SK-N-SH (cell line): ENCODE results near the gene RAB8B. TPM values are rescaled to one million over a fixed set of nuclear protein-coding genes. Genes with fewer than 3 reads are reported as not detected.

ENCODE experiments used
- CTCF ChIA-PET: fragments of 300-600, 350-600 bp; formaldehyde crosslinking; extraction: SDS; loops from one replicate; lab custom pipeline; 2021; lab: Yijun Ruan, JAX
- POLR2A ChIA-PET: fragments of 350-600 bp; sonication (Branson Sonifier 250); formaldehyde crosslinking; extraction: SDS; loops from one replicate; lab custom pipeline; 2020; ENCODE audit warnings: antibody characterized with exemption, inconsistent platforms; lab: Yijun Ruan, JAX
- DNase-seq: peaks from one replicate; pipeline ENCODE4 v3.0.0; 2012
- H2AFZ ChIP-seq: fragments of 200-600 bp; sonication (generic); 2 replicates; pipeline ENCODE4 v1.8.1; 2016; ENCODE audit warnings: antibody characterized with exemption, mild to moderate bottlenecking, low read depth
- H3F3A ChIP-seq: fragments of 200-600 bp; sonication (generic); replicated peaks from 2 replicates; pipeline ENCODE3; 2016; ENCODE audit warnings: antibody characterized with exemption, mild to moderate bottlenecking; ENCODE audit not compliant: insufficient read depth
- H3K27ac ChIP-seq, 2 experiments: fragments of 200-500 bp in 1 of 2; fragments of 200-600 bp in 1 of 2; sonication (Bioruptor generic) in 1 of 2; sonication (generic), shearing (Covaris generic) in 1 of 2; 2 replicates each; pipeline versions ENCODE4 v1.5.1 to v1.6.1; 2014 to 2016; ENCODE audit warnings: low read depth in 2 of 2, inconsistent platforms in 1 of 2, low read length in 1 of 2, mild to moderate bottlenecking in 1 of 2, mixed read lengths in 1 of 2
- H3K27me3 ChIP-seq: fragments of 200-600 bp; sonication (generic), shearing (Covaris generic); 2 replicates; pipeline ENCODE4 v1.6.1; 2016; ENCODE audit warnings: mixed run types; ENCODE audit not compliant: insufficient read depth
- H3K36me3 ChIP-seq, 2 experiments: fragments of 200-500 bp in 1 of 2; fragments of 200-600 bp in 1 of 2; sonication (Bioruptor generic) in 1 of 2; sonication (generic) in 1 of 2; replicated peaks in 1 of 2; 2 replicates each; pipeline versions ENCODE3 to v1.5.1; 2014 to 2016; ENCODE audit warnings: low read length in 1 of 2, mild to moderate bottlenecking in 1 of 2; ENCODE audit not compliant: insufficient read depth in 2 of 2, control insufficient read depth in 1 of 2
- H3K4me1 ChIP-seq, 2 experiments: fragments of 200-500 bp in 1 of 2; fragments of 200-600 bp in 1 of 2; sonication (Bioruptor generic) in 1 of 2; sonication (generic), shearing (Covaris generic) in 1 of 2; 2 replicates each; pipeline versions ENCODE4 v1.5.1 to v1.6.1; 2014 to 2016; ENCODE audit warnings: low read depth in 1 of 2, low read length in 1 of 2, mixed run types in 1 of 2; ENCODE audit not compliant: insufficient read depth in 2 of 2, control insufficient read depth in 1 of 2
- H3K4me2 ChIP-seq: fragments of 200-600 bp; sonication (generic), shearing (Covaris generic); 2 replicates; pipeline ENCODE4 v1.6.1; 2017; ENCODE audit warnings: mixed run types
- H3K4me3 ChIP-seq, 2 experiments: fragments of 200-500 bp in 1 of 2; fragments of 200-600 bp in 1 of 2; sonication (Bioruptor generic) in 1 of 2; sonication (generic), shearing (Covaris generic) in 1 of 2; 2 replicates each; pipeline versions ENCODE4 v1.5.1 to v1.8.1; 2014 to 2016; ENCODE audit warnings: low read depth in 2 of 2, inconsistent platforms in 1 of 2, low read length in 1 of 2, mild to moderate bottlenecking in 1 of 2, mixed read lengths in 1 of 2, moderate library complexity in 1 of 2
- H3K79me2 ChIP-seq: fragments of 200-600 bp; sonication (generic); 2 replicates; pipeline ENCODE4 v1.8.1; 2017; ENCODE audit warnings: mild to moderate bottlenecking; ENCODE audit not compliant: insufficient read depth
- H3K9ac ChIP-seq: fragments of 200-600 bp; sonication (generic); 2 replicates; pipeline ENCODE4 v1.6.1; 2017; ENCODE audit warnings: mixed run types
- H3K9me2 ChIP-seq: fragments of 200-600 bp; sonication (generic); 2 replicates; pipeline ENCODE4 v1.6.1; 2017; ENCODE audit warnings: mixed run types
- H3K9me3 ChIP-seq: fragments of 200-600 bp; sonication (generic); 2 replicates; pipeline ENCODE4 v1.6.1; 2017; ENCODE audit warnings: mixed run types, mild to moderate bottlenecking, moderate library complexity
- H4K20me1 ChIP-seq: fragments of 200-600 bp; sonication (generic); 2 replicates; pipeline ENCODE4 v1.6.1; 2017; ENCODE audit warnings: mild to moderate bottlenecking, mixed run types; ENCODE audit not compliant: insufficient read depth
- CTCF ChIP-seq: fragments of 200-600 bp; sonication (generic); IDR thresholded peaks from 2 replicates; pipeline ENCODE4 v1.6.1; 2017; ENCODE audit warnings: antibody characterized with exemption, mild to moderate bottlenecking, moderate library complexity
- ELF1 ChIP-seq: IDR thresholded peaks from 2 replicates; pipeline ENCODE4 v1.4.0; 2012
- EZH2phosphoT487 ChIP-seq: fragments of 200-600 bp; sonication (generic); IDR thresholded peaks from 2 replicates; pipeline ENCODE4 v1.6.1; 2017; ENCODE audit warnings: low read depth, mixed run types, mild to moderate bottlenecking, antibody characterized with exemption, moderate library complexity, borderline replicate concordance
- FOXJ3 ChIP-seq: sonication (generic); formaldehyde crosslinking; IDR thresholded peaks from 2 replicates; pipeline ENCODE4 v1.5.1; 2020; ENCODE audit warnings: mild to moderate bottlenecking, missing genetic modification reagents
- FOXM1 ChIP-seq: IDR thresholded peaks from 2 replicates; pipeline ENCODE4 v1.4.0; 2012; ENCODE audit warnings: low read depth, mild to moderate bottlenecking
- GATA2 ChIP-seq: sonication (generic); formaldehyde crosslinking; IDR thresholded peaks from 2 replicates; pipeline ENCODE4 v1.5.0; 2020; ENCODE audit warnings: mild to moderate bottlenecking, missing genetic modification reagents
- JUND ChIP-seq: IDR thresholded peaks from 2 replicates; pipeline ENCODE4 v1.4.0; 2012
- MAX ChIP-seq: IDR thresholded peaks from 2 replicates; pipeline ENCODE4 v1.4.0; 2012; ENCODE audit warnings: low read depth
- MXI1 ChIP-seq: IDR thresholded peaks from 2 replicates; pipeline ENCODE4 v1.6.1; 2012; ENCODE audit warnings: mild to moderate bottlenecking, low read depth, low read length, improper control_type of control experiment
- NFIC ChIP-seq: IDR thresholded peaks from 2 replicates; pipeline ENCODE4 v1.4.0; 2012; ENCODE audit warnings: borderline replicate concordance
- RAD21 ChIP-seq: IDR thresholded peaks from 2 replicates; pipeline ENCODE4 v1.6.1; 2012; ENCODE audit warnings: mild to moderate bottlenecking, low read length
- RFX5 ChIP-seq: IDR thresholded peaks from 2 replicates; pipeline ENCODE4 v1.6.1; 2012; ENCODE audit warnings: mild to moderate bottlenecking, improper control_type of control experiment, low read length
- RXRA ChIP-seq: IDR thresholded peaks from 2 replicates; pipeline ENCODE4 v1.4.0; 2012; ENCODE audit warnings: low read depth, mild to moderate bottlenecking, borderline replicate concordance
- SIN3A ChIP-seq: IDR thresholded peaks from 2 replicates; pipeline ENCODE4 v1.6.1; 2012; ENCODE audit warnings: low read depth, mild to moderate bottlenecking, low read length, moderate library complexity, borderline replicate concordance
- TAF1 ChIP-seq: IDR thresholded peaks from 2 replicates; pipeline ENCODE4 v1.6.1; 2012; ENCODE audit warnings: low read depth, mild to moderate bottlenecking, low read length, moderate library complexity, borderline replicate concordance
- TEAD4 ChIP-seq: IDR thresholded peaks from 2 replicates; pipeline ENCODE4 v1.4.0; 2012; ENCODE audit warnings: mild to moderate bottlenecking, borderline replicate concordance; ENCODE audit not compliant: insufficient read depth
- YY1 ChIP-seq: IDR thresholded peaks from 2 replicates; pipeline ENCODE4 v1.4.0; 2012; ENCODE audit warnings: low read depth, mild to moderate bottlenecking
- WGBS: methylation state at CpG from one replicate; pipeline ENCODE4 v1.1.6; 2017; ENCODE audit warnings: low lambda C conversion rate; 5-methylcytosine and 5-hydroxymethylcytosine counted together
- polyA plus RNA-seq, 3 experiments: library from polyadenylated mRNA; depleted of rRNA; stranded (reverse); fragments of >200 nt; gene quantifications; 2 replicates each; pipeline ENCODE4 v1.2.3, GENCODE V29; 2012

Gene RAB8B
- polyA plus RNA-seq, 1 of the 3 experiments (the other 2 are of a cell fraction), result 5.4 TPM

GRCh38 chr15:63225381-63225780 is 36.0 kb downstream of the RAB8B start:
- TF ChIP-seq CTCF, result no peak
- TF ChIP-seq GATA2, result no peak
- no peak for TF ChIP-seq SIN3A
- TF ChIP-seq TEAD4, result no peak
- TF ChIP-seq RFX5, result no peak
- TF ChIP-seq ELF1, result no peak
- TF ChIP-seq TAF1, result no peak
- no peak for TF ChIP-seq FOXM1
- TF ChIP-seq, all 33 proteins: peak for 0
- Histone ChIP-seq H3K9ac (no peak overlapping the region), H3K9me3 (no peaks in the 10 kb centered on the region), H3K36me3 (no peaks in the 10 kb centered on the region), H3K27ac (no peak overlapping the region), H4K20me1 (no peaks in the 10 kb centered on the region), H3K79me2 (no peaks in the 10 kb centered on the region), H3F3A (no peaks in the 10 kb centered on the region), H3K9me2 (no peaks in the 10 kb centered on the region), H3K4me2 (no peak overlapping the region), H2AFZ (no peak overlapping the region), H3K4me1 (peaks cover 0 to 2% of the 10 kb centered on the region in 2 experiments; a peak in 1 of 4 replicates), H3K27me3 (no peaks in the 10 kb centered on the region), H3K4me3 (no peak overlapping the region)
- WGBS, result 92% methylated on average over 3 of the region's 3 CpGs
- DNase-seq, result no peak
- POLR2A ChIA-PET, result no interaction called here
- CTCF ChIA-PET, result interaction anchor here (1.1 kb wide), 1 partner anchor 27 kb away, joined by 3 read pairs; no protein-coding TSS in a partner anchor

- Histone ChIP-seq H3K79me2 (no peaks in the 10 kb centered on the region), H3K9me2 (no peaks in the 10 kb centered on the region)
- WGBS, result 97% methylated on average over 6 of the region's 6 CpGs
Observed at GRCh38 chr15:63226155-63226883, 36.9 kb downstream of the RAB8B start.

More at GRCh38 chr15:63226155-63226883, 36.9 kb downstream of the RAB8B start:
- Histone ChIP-seq H3K4me3 (no peak overlapping the region), H3K9me3 (no peaks in the 10 kb centered on the region)
- TF ChIP-seq MAX, result no peak
- TF ChIP-seq MXI1, result no peak
- TF ChIP-seq FOXJ3 (CRISPR knock-in tag), result no peak
- TF ChIP-seq SIN3A, result no peak
- TF ChIP-seq EZH2phosphoT487, result no peak
- TF ChIP-seq YY1, result no peak
- TF ChIP-seq JUND, result no peak
- no peak for TF ChIP-seq NFIC
- no peak for TF ChIP-seq RAD21
- no peak for TF ChIP-seq ELF1
- TF ChIP-seq RXRA, result no peak
- no peak for TF ChIP-seq TAF1
- TF ChIP-seq, all 33 proteins: peak for 0
- Histone ChIP-seq H3K27ac (no peak overlapping the region), H4K20me1 (no peaks in the 10 kb centered on the region), H3K4me1 (peaks cover 0 to 2% of the 10 kb centered on the region in 2 experiments; a peak in 1 of 4 replicates), H3K27me3 (no peaks in the 10 kb centered on the region), H3K4me2 (no peak overlapping the region), H3F3A (no peaks in the 10 kb centered on the region), H3K36me3 (no peaks in the 10 kb centered on the region), H3K9ac (no peak overlapping the region), H2AFZ (no peak overlapping the region)
- POLR2A ChIA-PET, result no interaction called here
- CTCF ChIA-PET, result interaction anchor here (1.1 kb wide), 1 partner anchor 28 kb away, joined by 3 read pairs; no protein-coding TSS in a partner anchor
- DNase-seq, result no peak
